OCI-LY1 (cell line): ENCODE results near the gene SIN3A.

Experiments used
- H2AFZ ChIP-seq: fragments of 200-600 bp; sonication (generic), shearing (Covaris generic); 2 replicates; pipeline ENCODE4 v1.6.0; 2014; ENCODE audit warnings: antibody characterized with exemption, mild to moderate bottlenecking, low read length
- H3F3A ChIP-seq: fragments of 200-600 bp; sonication (generic), shearing (Covaris generic); 2 replicates; pipeline ENCODE4 v1.6.0; 2014; ENCODE audit warnings: mild to moderate bottlenecking, antibody characterized with exemption, low read length, moderate library complexity; ENCODE audit not compliant: insufficient read depth
- H3K27ac ChIP-seq: fragments of 200-600 bp; sonication (generic); 2 replicates; pipeline ENCODE4 v1.5.1; 2014; ENCODE audit warnings: low read length, mixed run types, mild to moderate bottlenecking, low read depth; ENCODE audit not compliant: poor library complexity, severe bottlenecking
- H3K27me3 ChIP-seq: fragments of 200-600 bp; sonication (generic); 2 replicates; pipeline ENCODE4 v1.6.0; 2014; ENCODE audit warnings: antibody characterized with exemption, mild to moderate bottlenecking, low read length, moderate library complexity; ENCODE audit not compliant: insufficient read depth
- H3K36me3 ChIP-seq: fragments of 200-600 bp; sonication (generic); 2 replicates; pipeline ENCODE4 v1.6.1; 2014; ENCODE audit warnings: mild to moderate bottlenecking, antibody characterized with exemption, low read length, moderate library complexity, mixed read lengths; ENCODE audit not compliant: insufficient read depth
- H3K4me1 ChIP-seq: fragments of 200-600 bp; sonication (generic); 2 replicates; pipeline ENCODE4 v1.5.1; 2014; ENCODE audit warnings: mild to moderate bottlenecking, low read length, moderate library complexity; ENCODE audit not compliant: insufficient read depth, severe bottlenecking
- H3K4me2 ChIP-seq: fragments of 200-600 bp; sonication (generic), shearing (Covaris generic); 2 replicates; pipeline ENCODE4 v1.6.1; 2014; ENCODE audit warnings: low read length
- H3K4me3 ChIP-seq: fragments of 200-600 bp; sonication (generic); 2 replicates; pipeline ENCODE4 v1.5.1; 2014; ENCODE audit warnings: low read length, low read depth, mild to moderate bottlenecking, mixed read lengths; ENCODE audit not compliant: poor library complexity, severe bottlenecking
- H3K79me2 ChIP-seq: fragments of 200-600 bp; shearing (Covaris generic); 2 replicates; pipeline ENCODE4 v1.6.1; 2016; ENCODE audit warnings: mixed run types, low read length, mixed read lengths; ENCODE audit not compliant: insufficient read depth
- H3K9ac ChIP-seq: fragments of 200-600 bp; sonication (generic), shearing (Covaris generic); 2 replicates; pipeline ENCODE4 v1.6.1; 2014; ENCODE audit warnings: mild to moderate bottlenecking, low read length, mixed read lengths
- H3K9me2 ChIP-seq: fragments of 200-600 bp; sonication (generic), shearing (Covaris generic); 2 replicates; pipeline ENCODE4 v1.6.1; 2014; ENCODE audit warnings: low read depth, mild to moderate bottlenecking, low read length, mixed read lengths
- H3K9me3 ChIP-seq: fragments of 200-600 bp; shearing (Covaris generic); 2 replicates; pipeline ENCODE4 v1.6.1; 2014; ENCODE audit warnings: low read length, mixed read lengths
- H4K20me1 ChIP-seq: fragments of 200-600 bp; sonication (generic), shearing (Covaris generic); 2 replicates; pipeline ENCODE4 v1.6.0; 2016; ENCODE audit warnings: mild to moderate bottlenecking, low read length; ENCODE audit not compliant: insufficient read depth
- EZH2 ChIP-seq: fragments of 200-600 bp; sonication (generic), shearing (Covaris generic); IDR thresholded peaks from 2 replicates; pipeline ENCODE4 v1.8.0; 2017; ENCODE audit warnings: borderline replicate concordance, mixed run types, mild to moderate bottlenecking, antibody characterized with exemption, low read length, moderate library complexity, mixed read lengths
- TF ChIP-seq, protein P1 (sequence below): fragments of 200-600 bp; sonication (generic), shearing (Covaris generic); IDR thresholded peaks from 2 replicates; pipeline ENCODE4 v1.5.1; 2017; ENCODE audit warnings: mild to moderate bottlenecking, antibody characterized with exemption, low read length, moderate library complexity, mixed read lengths

Gene SIN3A

DNA sequence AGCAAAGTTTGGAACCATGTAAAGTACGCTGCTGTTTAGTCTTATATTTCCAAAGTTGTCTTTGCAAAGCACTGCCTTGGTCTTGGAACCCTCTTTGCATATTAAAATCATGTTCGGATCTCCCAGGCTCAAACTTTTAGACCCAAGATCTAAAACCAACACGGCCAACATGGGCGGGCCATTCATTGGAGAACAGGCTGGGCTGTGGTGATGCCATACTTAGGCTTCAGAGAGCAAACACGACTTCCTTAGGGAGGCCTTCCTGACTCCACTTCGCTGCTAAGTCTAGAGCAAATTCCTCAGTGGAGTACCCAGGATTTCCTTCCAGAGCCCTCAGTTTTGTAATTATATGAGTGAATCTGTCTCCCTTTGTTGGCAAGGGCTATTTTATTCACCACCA is 86.6 kb downstream of the SIN3A start:
- Histone ChIP-seq H3K79me2 (no peaks in the 10 kb centered on the region), H3F3A (no peaks in the 10 kb centered on the region), H3K9me3 (no peaks in the 10 kb centered on the region), H3K4me3 (no peak overlapping the region), H3K9ac (no peak overlapping the region), H2AFZ (no peak overlapping the region), H3K27me3 (no peaks in the 10 kb centered on the region), H3K4me1 (peaks cover 19% of the 10 kb centered on the region), H3K9me2 (no peaks in the 10 kb centered on the region), H4K20me1 (no peaks in the 10 kb centered on the region), H3K36me3 (0 out of 2 replicates have a peak, but pooled peaks cover 5% of the 10 kb centered on the region), H3K4me2 (no peak overlapping the region), H3K27ac (no peak overlapping the region)
- TF ChIP-seq, protein P1, sequence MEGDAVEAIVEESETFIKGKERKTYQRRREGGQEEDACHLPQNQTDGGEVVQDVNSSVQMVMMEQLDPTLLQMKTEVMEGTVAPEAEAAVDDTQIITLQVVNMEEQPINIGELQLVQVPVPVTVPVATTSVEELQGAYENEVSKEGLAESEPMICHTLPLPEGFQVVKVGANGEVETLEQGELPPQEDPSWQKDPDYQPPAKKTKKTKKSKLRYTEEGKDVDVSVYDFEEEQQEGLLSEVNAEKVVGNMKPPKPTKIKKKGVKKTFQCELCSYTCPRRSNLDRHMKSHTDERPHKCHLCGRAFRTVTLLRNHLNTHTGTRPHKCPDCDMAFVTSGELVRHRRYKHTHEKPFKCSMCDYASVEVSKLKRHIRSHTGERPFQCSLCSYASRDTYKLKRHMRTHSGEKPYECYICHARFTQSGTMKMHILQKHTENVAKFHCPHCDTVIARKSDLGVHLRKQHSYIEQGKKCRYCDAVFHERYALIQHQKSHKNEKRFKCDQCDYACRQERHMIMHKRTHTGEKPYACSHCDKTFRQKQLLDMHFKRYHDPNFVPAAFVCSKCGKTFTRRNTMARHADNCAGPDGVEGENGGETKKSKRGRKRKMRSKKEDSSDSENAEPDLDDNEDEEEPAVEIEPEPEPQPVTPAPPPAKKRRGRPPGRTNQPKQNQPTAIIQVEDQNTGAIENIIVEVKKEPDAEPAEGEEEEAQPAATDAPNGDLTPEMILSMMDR, result no peak
- no peak for TF ChIP-seq EZH2

DNA sequence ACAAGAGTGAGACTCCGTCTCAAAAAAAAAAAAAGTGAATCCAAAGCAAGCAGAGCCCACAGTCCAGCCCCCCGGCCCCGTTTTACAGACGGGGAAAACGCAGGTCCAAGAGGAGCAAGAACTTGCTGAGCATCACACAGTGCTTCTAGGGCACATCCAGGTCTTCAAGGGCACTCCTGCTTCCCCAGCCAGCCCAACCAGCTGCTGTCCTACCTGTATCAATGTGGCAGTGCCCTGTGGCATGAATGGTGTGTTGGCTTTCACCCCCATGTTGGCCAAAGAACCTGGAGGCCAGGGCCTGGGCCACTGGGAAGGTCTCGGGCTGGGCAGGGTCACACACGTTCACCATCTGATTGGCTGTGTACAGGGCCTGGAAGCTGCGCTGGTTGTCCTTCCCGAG is 87.7 kb downstream of the SIN3A start:
- H3K36me3 ChIP-seq, result 0 out of 2 replicates have a peak, but pooled peaks cover 5% of the 10 kb centered on the region
- TF ChIP-seq, protein P1, result no peak
- no peak for TF ChIP-seq EZH2
- no peak overlapping the region for H3K4me3 ChIP-seq

GRCh38 chr15:75362642-75363249 is 88.7 kb downstream of the SIN3A start:
- TF ChIP-seq EZH2, result no peak
- TF ChIP-seq, protein P1, result no peak
- no peak overlapping the region for H3K4me3 ChIP-seq
- H3K9me3 ChIP-seq, result no peaks in the 10 kb centered on the region
- H3K36me3 ChIP-seq, result 0 out of 2 replicates have a peak, but pooled peaks cover 5% of the 10 kb centered on the region
- no peaks in the 10 kb centered on the region for H3F3A ChIP-seq
- H3K9ac ChIP-seq, result no peak overlapping the region
- H3K4me2 ChIP-seq, result no peak overlapping the region
- no peaks in the 10 kb centered on the region for H3K27me3 ChIP-seq
- no peak overlapping the region for H2AFZ ChIP-seq
- no peak overlapping the region for H3K27ac ChIP-seq
- no peaks in the 10 kb centered on the region for H3K9me2 ChIP-seq
- no peaks in the 10 kb centered on the region for H3K79me2 ChIP-seq
- H4K20me1 ChIP-seq, result no peaks in the 10 kb centered on the region
- H3K4me1 ChIP-seq, result peaks cover 6% of the 10 kb centered on the region

More for the DNA sequence above, 87.7 kb downstream of the SIN3A start:
- H3F3A ChIP-seq, result no peaks in the 10 kb centered on the region
- H3K79me2 ChIP-seq, result no peaks in the 10 kb centered on the region
- H3K27ac ChIP-seq, result no peak overlapping the region
- H2AFZ ChIP-seq, result no peak overlapping the region
- H3K9ac ChIP-seq, result no peak overlapping the region
- no peak overlapping the region for H3K4me2 ChIP-seq
- no peaks in the 10 kb centered on the region for H3K9me3 ChIP-seq
- no peaks in the 10 kb centered on the region for H3K27me3 ChIP-seq
- H3K9me2 ChIP-seq, result no peaks in the 10 kb centered on the region
- no peaks in the 10 kb centered on the region for H4K20me1 ChIP-seq
- peaks cover 8% of the 10 kb centered on the region for H3K4me1 ChIP-seq
